Liver (tissue), 9 donors: ENCODE results near the gene C11orf98. TPM values are rescaled to one million over a fixed set of nuclear protein-coding genes. Genes with fewer than 3 reads are reported as not detected.

Experiments
- DNase-seq: peaks from one replicate; pipeline ENCODE4 v3.0.0-alpha.2; 2017; ENCODE audit warnings: low spot score
- H3K27ac ChIP-seq, 2 donors: one replicate each; pipeline ENCODE4 v1.7.0; 2013; ENCODE audit warnings: inconsistent platforms in 2 of 2, low read length in 2 of 2, control low read depth in 1 of 2, low read depth in 1 of 2, mild to moderate bottlenecking in 1 of 2
- H3K27me3 ChIP-seq, 4 donors: one replicate each; pipeline versions ENCODE4 v1.6.1 to v1.7.0; 2013; ENCODE audit warnings: low read length in 3 of 4, inconsistent platforms in 1 of 4, mild to moderate bottlenecking in 1 of 4, moderate library complexity in 1 of 4; ENCODE audit not compliant: control insufficient read depth in 4 of 4, insufficient read depth in 4 of 4
- H3K36me3 ChIP-seq, 4 donors: one replicate each; pipeline versions ENCODE4 v1.6.1 to v1.7.0; 2013; ENCODE audit warnings: low read length in 3 of 4, mild to moderate bottlenecking in 3 of 4, low read depth in 1 of 4, moderate library complexity in 1 of 4; ENCODE audit not compliant: control insufficient read depth in 4 of 4, insufficient read depth in 3 of 4
- H3K4me1 ChIP-seq, 4 donors: one replicate each; pipeline versions ENCODE4 v1.6.1 to v1.7.0; 2013; ENCODE audit warnings: low read length in 3 of 4, mild to moderate bottlenecking in 3 of 4, moderate library complexity in 1 of 4; ENCODE audit not compliant: control insufficient read depth in 4 of 4, insufficient read depth in 4 of 4
- H3K4me3 ChIP-seq, 3 donors: one replicate each; pipeline versions ENCODE4 v1.6.1 to v1.7.0; 2013; ENCODE audit warnings: low read length in 3 of 3, control low read depth in 1 of 3, low read depth in 1 of 3, mild to moderate bottlenecking in 1 of 3
- H3K9ac ChIP-seq, 2 donors: one replicate each; pipeline ENCODE4 v1.7.0; 2013; ENCODE audit warnings: low read length in 2 of 2, mild to moderate bottlenecking in 2 of 2, moderate library complexity in 2 of 2, control low read depth in 1 of 2, low read depth in 1 of 2
- H3K9me3 ChIP-seq, 4 donors: one replicate each; pipeline versions ENCODE4 v1.6.1 to v1.7.0; 2013; ENCODE audit warnings: low read length in 3 of 4; ENCODE audit not compliant: control insufficient read depth in 4 of 4
- ATF3 ChIP-seq: IDR thresholded peaks from 2 replicates; pipeline ENCODE4 v1.6.1; 2016; ENCODE audit warnings: antibody characterized with exemption
- CTCF ChIP-seq: fragments of 150-350 bp; IDR thresholded peaks from 2 replicates; pipeline ENCODE4 v1.5.1; 2017; ENCODE audit warnings: improper control_type of control experiment, low read depth, low read length; ENCODE audit not compliant: missing input control
- EGR1 ChIP-seq, 2 donors: IDR thresholded peaks; 2 replicates each; pipeline ENCODE4 v1.6.1; 2016 to 2018; ENCODE audit warnings: antibody characterized with exemption in 2 of 2, low read depth in 2 of 2
- FOXA1 ChIP-seq: IDR thresholded peaks from 2 replicates; pipeline ENCODE4 v1.6.1; 2016; ENCODE audit warnings: antibody characterized with exemption
- FOXA2 ChIP-seq: IDR thresholded peaks from 2 replicates; pipeline ENCODE4 v1.6.1; 2016; ENCODE audit warnings: antibody characterized with exemption
- GABPA ChIP-seq, 2 donors: IDR thresholded peaks in 1 of 2; conservative IDR thresholded peaks in 1 of 2; 2 replicates each; pipeline ENCODE4 v1.6.1; 2016; ENCODE audit warnings: antibody characterized with exemption in 2 of 2, mild to moderate bottlenecking in 1 of 2, moderate library complexity in 1 of 2
- HNF4A ChIP-seq, 2 donors: conservative IDR thresholded peaks; 2 replicates each; pipeline ENCODE4 v1.6.1; 2016; ENCODE audit warnings: antibody characterized with exemption in 2 of 2, mild to moderate bottlenecking in 2 of 2
- HNF4G ChIP-seq: IDR thresholded peaks from 2 replicates; pipeline ENCODE4 v1.6.1; 2016; ENCODE audit warnings: antibody characterized with exemption
- JUND ChIP-seq, 2 donors: IDR thresholded peaks; 2 replicates each; pipeline ENCODE4 v1.6.1; 2016; ENCODE audit warnings: antibody characterized with exemption in 2 of 2
- MAX ChIP-seq: IDR thresholded peaks from 2 replicates; pipeline ENCODE4 v1.6.1; 2016; ENCODE audit warnings: antibody characterized with exemption
- NR2F2 ChIP-seq: IDR thresholded peaks from 2 replicates; pipeline ENCODE4 v1.6.1; 2016; ENCODE audit warnings: antibody characterized with exemption
- RAD21 ChIP-seq, 2 donors: IDR thresholded peaks; 2 replicates each; pipeline ENCODE4 v1.6.1; 2016; ENCODE audit warnings: antibody characterized with exemption in 2 of 2, mild to moderate bottlenecking in 2 of 2
- REST ChIP-seq: IDR thresholded peaks from 2 replicates; pipeline ENCODE4 v1.6.1; 2016; ENCODE audit warnings: antibody characterized with exemption, mild to moderate bottlenecking
- RXRA ChIP-seq, 2 donors: IDR thresholded peaks; 2 replicates each; pipeline ENCODE4 v1.6.1; 2017 to 2018; ENCODE audit warnings: antibody characterized with exemption in 2 of 2, mild to moderate bottlenecking in 1 of 2
- SP1 ChIP-seq: IDR thresholded peaks from 2 replicates; pipeline ENCODE4 v1.6.1; 2018; ENCODE audit warnings: antibody characterized with exemption, mild to moderate bottlenecking
- TAF1 ChIP-seq: conservative IDR thresholded peaks from 2 replicates; pipeline ENCODE4 v1.6.1; 2016; ENCODE audit warnings: antibody characterized with exemption, mild to moderate bottlenecking
- YY1 ChIP-seq: IDR thresholded peaks from 2 replicates; pipeline ENCODE4 v1.6.1; 2016; ENCODE audit warnings: antibody characterized with exemption, mild to moderate bottlenecking
- ZBTB33 ChIP-seq: IDR thresholded peaks from 2 replicates; pipeline ENCODE4 v1.6.1; 2016; ENCODE audit warnings: antibody characterized with exemption
- WGBS: extraction: QIAGEN DNeasy Blood & Tissue Kit; methylation state at CpG from one replicate; pipeline ENCODE4 v1.1.7; 2013; 5-methylcytosine and 5-hydroxymethylcytosine counted together
- polyA plus RNA-seq, 2 donors: library from polyadenylated mRNA; stranded (reverse) in 1 of 2; unstranded in 1 of 2; fragments of 200-250 nt in 1 of 2; fragments of >200 nt in 1 of 2; fragmentation: Nextera tagmentation in 1 of 2; extraction: Ambion mirVana in 1 of 2; gene quantifications; one replicate each; pipeline versions ENCODE4 v1.2.1 to v1.2.3, GENCODE V29; 2013 to 2015
- total RNA-seq, 2 donors: library from RNA; depleted of rRNA; stranded (reverse); fragments of >200 nt; gene quantifications; one replicate each; pipeline ENCODE4 v1.2.3, GENCODE V29; 2014
- donor health status: healthy.
- donor health status: healthy.
- donor health status: healthy.
- donor health status: healthy.
- donor health status: healthy.

The C11orf98 gene
- total and polyA plus RNA-seq, 4 donors = 16.5 to 49.9 (median 30.7) TPM

- 9% methylated on average over 11 of the region's 11 CpGs for WGBS
- H3K27me3 ChIP-seq = no peaks in the 10 kb centered on the region
- H3K36me3 ChIP-seq = peaks cover 0 to 14% (median 7%) of the 10 kb centered on the region in 4 donors
- peak overlapping the region; percentile 96 to 97 for H3K27ac ChIP-seq
- DNase-seq = no peak
- peak overlapping the region; percentile 70 to 80 for H3K9ac ChIP-seq
- H3K9me3 ChIP-seq = no peaks in the 10 kb centered on the region
- peaks cover 4 to 31% (median 25%) of the 10 kb centered on the region in 4 donors for H3K4me1 ChIP-seq
- no peak for TF ChIP-seq MAX
- no peak for TF ChIP-seq YY1
- no peak for TF ChIP-seq FOXA1
- no peak for TF ChIP-seq TAF1
- TF ChIP-seq CTCF = no peak
- no peak for TF ChIP-seq GABPA (IDR thresholded peaks at IDR 0.05 in 1 of 2, conservative IDR thresholded peaks at IDR 0.05 in 1 of 2)
- no peak for TF ChIP-seq FOXA2
- TF ChIP-seq HNF4A (conservative IDR thresholded peaks at IDR 0.05) = no peak
- TF ChIP-seq JUND (IDR thresholded peaks at IDR 0.05) = no peak
- no peak for TF ChIP-seq EGR1 (IDR thresholded peaks at IDR 0.05; ENCODE audit: low read depth in 2 of 2)
- TF ChIP-seq SP1 = no peak
- TF ChIP-seq RAD21 (IDR thresholded peaks at IDR 0.05) = no peak
- TF ChIP-seq RXRA (IDR thresholded peaks at IDR 0.05) = no peak
- no peak for TF ChIP-seq ATF3
- H3K4me3 ChIP-seq = peak overlapping the region; percentile 88 to 95 (median 95)
These were observed 19.4 kb downstream of the C11orf98 start for GRCh38 chr11:62645671-62645945.

- Histone ChIP-seq H3K27ac (no peak overlapping the region), H3K9ac (no peak overlapping the region), H3K36me3 (peaks cover 0 to 11% (median 5%) of the 10 kb centered on the region in 4 donors), H3K27me3 (no peaks in the 10 kb centered on the region), H3K4me1 (peaks cover 4 to 31% (median 26%) of the 10 kb centered on the region in 4 donors), H3K4me3 (no peak overlapping the region), H3K9me3 (no peaks in the 10 kb centered on the region)
- DNase-seq = no peak
- WGBS = 77% methylated on average over 8 of the region's 8 CpGs
- TF ChIP-seq RAD21 (IDR thresholded peaks at IDR 0.05) = no peak
- TF ChIP-seq YY1 = no peak
- TF ChIP-seq HNF4A (conservative IDR thresholded peaks at IDR 0.05) = no peak
- TF ChIP-seq TAF1 = no peak
- no peak for TF ChIP-seq NR2F2
- no peak for TF ChIP-seq FOXA2
- TF ChIP-seq FOXA1 = no peak
- TF ChIP-seq GABPA (IDR thresholded peaks at IDR 0.05 in 1 of 2, conservative IDR thresholded peaks at IDR 0.05 in 1 of 2) = no peak
- no peak for TF ChIP-seq ZBTB33
- no peak for TF ChIP-seq HNF4G
- TF ChIP-seq RXRA (IDR thresholded peaks at IDR 0.05) = no peak
- TF ChIP-seq REST = no peak
- TF ChIP-seq SP1 = no peak
- no peak for TF ChIP-seq JUND (IDR thresholded peaks at IDR 0.05)
- no peak for TF ChIP-seq MAX
- TF ChIP-seq EGR1 (IDR thresholded peaks at IDR 0.05; ENCODE audit: low read depth in 2 of 2) = no peak
- no peak for TF ChIP-seq CTCF
- no peak for TF ChIP-seq ATF3
These were observed 20.8 kb downstream of the C11orf98 start for GRCh38 chr11:62644220-62644619.
